ENCODE measurements around the gene INPP5F.
"Not testable (repeated sequence)": the region's sequence is repeated elsewhere in the genome, so short reads cannot be mapped to it uniquely, and the experiment has no call there.

INPP5F gene

GRCh38 chr10:119860866-119861607 is 135.2 kb downstream of the INPP5F start:
- H3K4me3 ChIP-seq (ENCODE audit: low read depth, low read length) = no peak overlapping the region
- TF ChIP-seq, protein P1, sequence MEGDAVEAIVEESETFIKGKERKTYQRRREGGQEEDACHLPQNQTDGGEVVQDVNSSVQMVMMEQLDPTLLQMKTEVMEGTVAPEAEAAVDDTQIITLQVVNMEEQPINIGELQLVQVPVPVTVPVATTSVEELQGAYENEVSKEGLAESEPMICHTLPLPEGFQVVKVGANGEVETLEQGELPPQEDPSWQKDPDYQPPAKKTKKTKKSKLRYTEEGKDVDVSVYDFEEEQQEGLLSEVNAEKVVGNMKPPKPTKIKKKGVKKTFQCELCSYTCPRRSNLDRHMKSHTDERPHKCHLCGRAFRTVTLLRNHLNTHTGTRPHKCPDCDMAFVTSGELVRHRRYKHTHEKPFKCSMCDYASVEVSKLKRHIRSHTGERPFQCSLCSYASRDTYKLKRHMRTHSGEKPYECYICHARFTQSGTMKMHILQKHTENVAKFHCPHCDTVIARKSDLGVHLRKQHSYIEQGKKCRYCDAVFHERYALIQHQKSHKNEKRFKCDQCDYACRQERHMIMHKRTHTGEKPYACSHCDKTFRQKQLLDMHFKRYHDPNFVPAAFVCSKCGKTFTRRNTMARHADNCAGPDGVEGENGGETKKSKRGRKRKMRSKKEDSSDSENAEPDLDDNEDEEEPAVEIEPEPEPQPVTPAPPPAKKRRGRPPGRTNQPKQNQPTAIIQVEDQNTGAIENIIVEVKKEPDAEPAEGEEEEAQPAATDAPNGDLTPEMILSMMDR (IDR thresholded peaks at IDR 0.05; ENCODE audit: insufficient read depth, low read depth, low read length, missing control alignments) = no peak
- peak; percentile 45 for DNase-seq (ENCODE audit: low read depth)

- H3K4me3 ChIP-seq (ENCODE audit: low read depth, low read length) = no peak overlapping the region
- TF ChIP-seq, protein P1 (IDR thresholded peaks at IDR 0.05; ENCODE audit: insufficient read depth, low read depth, low read length, missing control alignments) = no peak
- peak; percentile 15 for DNase-seq (ENCODE audit: low read depth)
These were observed 136.7 kb downstream of the INPP5F start for GRCh38 chr10:119862524-119862923.

- TF ChIP-seq, protein P1 (IDR thresholded peaks at IDR 0.05; ENCODE audit: insufficient read depth, low read depth, low read length, missing control alignments) = no peak
- DNase-seq (ENCODE audit: low read depth) = peak; percentile 37
- H3K4me3 ChIP-seq (ENCODE audit: low read depth, low read length) = no peak overlapping the region
These were observed 138.2 kb downstream of the INPP5F start for GRCh38 chr10:119863951-119864565.

- DNase-seq (ENCODE audit: low read depth) = no peak
These were observed 139.9 kb downstream of the INPP5F start for GRCh38 chr10:119865699-119866240.

DNA sequence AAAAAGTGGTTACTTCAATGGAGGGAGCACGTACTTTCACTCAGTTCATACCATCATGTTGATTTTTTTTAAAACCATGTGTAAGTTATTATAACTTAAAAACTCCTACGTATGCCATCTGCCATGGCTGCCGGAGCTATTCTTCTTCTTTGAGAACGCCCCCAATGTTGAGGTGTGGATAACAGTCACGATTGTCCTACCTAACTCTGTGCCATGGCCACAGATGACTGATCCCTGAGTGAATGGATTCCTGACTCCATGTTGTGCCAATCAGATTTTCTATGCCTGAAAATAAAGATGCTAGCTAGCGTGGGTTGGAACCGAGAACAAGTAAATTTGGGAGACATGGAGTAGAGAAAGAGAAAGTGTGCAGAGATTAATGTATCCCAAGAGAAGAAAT is 141.5 kb downstream of the INPP5F start:
- TF ChIP-seq, protein P1 (IDR thresholded peaks at IDR 0.05; ENCODE audit: insufficient read depth, low read depth, low read length, missing control alignments) = no peak
- no peak overlapping the region for H3K4me3 ChIP-seq (ENCODE audit: low read depth, low read length)
- no peak for DNase-seq (ENCODE audit: low read depth)

More at GRCh38 chr10:119865699-119866240, 139.9 kb downstream of the INPP5F start:
- TF ChIP-seq, protein P1 (IDR thresholded peaks at IDR 0.05; ENCODE audit: insufficient read depth, low read depth, low read length, missing control alignments) = no peak
- H3K4me3 ChIP-seq (ENCODE audit: low read depth, low read length) = no peak overlapping the region

DNA sequence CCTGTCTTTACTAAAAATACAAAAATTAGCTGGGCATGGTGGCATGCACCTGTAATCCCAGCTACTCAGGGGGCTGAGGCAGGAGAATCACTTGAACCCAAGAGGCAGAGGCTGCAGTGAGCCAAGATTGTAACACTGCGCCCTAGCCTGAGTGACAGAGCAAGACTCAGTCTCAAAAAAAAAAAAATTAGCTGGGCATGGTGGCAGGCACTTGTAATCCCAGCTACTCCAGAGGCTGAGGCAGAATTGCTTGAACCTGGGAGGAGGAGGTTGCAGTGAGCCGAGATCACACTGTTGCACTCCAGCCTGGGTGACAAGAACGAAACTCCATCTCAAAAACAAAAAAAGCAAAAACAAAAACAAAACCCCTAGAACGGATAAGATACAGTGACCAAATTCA is 143.5 kb downstream of the INPP5F start:
- not testable (repeated sequence) for DNase-seq (ENCODE audit: low read depth); H3K4me3 ChIP-seq (ENCODE audit: low read depth, low read length)

GRCh38 chr10:119871881-119872609 is 146.2 kb downstream of the INPP5F start:
- peak; percentile 68 for DNase-seq (ENCODE audit: low read depth)
- TF ChIP-seq, protein P1 (IDR thresholded peaks at IDR 0.05; ENCODE audit: insufficient read depth, low read depth, low read length, missing control alignments) = no peak
- peak overlapping the region; percentile 69 for H3K4me3 ChIP-seq (ENCODE audit: low read depth, low read length)

Measured in GM12865 (cell line).